WI38 (cell line): ENCODE measurements around the gene GPC5.

ENCODE experiments used
- H3K4me3 ChIP-seq: 2 replicates; pipeline ENCODE4 v1.5.1; 2011; ENCODE audit warnings: low read depth, mild to moderate bottlenecking, control low read depth, low read length
- CTCF ChIP-seq: IDR thresholded peaks from 2 replicates; pipeline ENCODE4 v1.5.1; 2012; ENCODE audit warnings: low read depth, mild to moderate bottlenecking, control low read depth, low read length

GPC5 gene

DNA sequence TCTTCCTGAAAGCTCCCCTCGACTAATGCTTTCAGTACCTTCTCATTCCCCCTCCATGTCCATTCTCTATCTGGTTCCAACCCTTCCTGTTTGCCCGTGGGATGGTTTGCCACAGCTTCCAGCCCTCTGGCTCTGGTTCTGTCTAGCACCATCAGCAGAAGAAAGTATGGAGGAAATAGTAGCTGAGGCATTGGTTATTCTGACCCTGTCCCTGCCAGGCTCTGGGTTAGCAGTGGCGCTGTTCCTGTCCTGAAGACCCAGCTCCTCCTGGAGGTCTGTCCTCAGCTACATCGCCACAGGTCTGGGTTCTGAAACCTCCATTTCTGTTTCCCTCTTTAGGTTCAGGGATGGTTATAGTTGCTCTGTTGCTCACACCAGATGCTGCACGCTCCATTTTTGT, 1223.6 kb downstream of the GPC5 start:
- TF ChIP-seq CTCF = no peak

DNA sequence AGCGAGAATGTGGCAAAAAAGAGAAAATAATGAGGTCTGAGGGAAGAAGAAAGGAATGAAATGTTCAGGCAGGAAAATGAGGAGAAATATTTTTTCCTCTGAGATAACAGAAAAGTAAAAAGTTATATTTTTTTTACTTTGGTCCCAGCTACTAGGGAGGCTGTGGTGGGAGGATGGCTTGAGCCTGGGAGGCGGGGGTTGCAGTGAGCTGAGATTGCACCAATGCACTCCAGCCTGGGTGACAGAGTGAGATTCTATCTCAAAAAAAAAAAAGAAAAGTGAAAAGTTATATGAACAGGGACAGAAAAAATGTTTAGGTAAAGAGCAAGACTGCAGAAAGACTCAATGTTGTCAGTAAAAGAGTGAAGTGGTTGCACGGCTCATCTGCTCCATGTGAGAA, 1224.5 kb downstream of the GPC5 start:
- TF ChIP-seq CTCF = no peak
- H3K4me3 ChIP-seq = no peak overlapping the region

More for the DNA sequence above, 1223.6 kb downstream of the GPC5 start:
- no peak overlapping the region for H3K4me3 ChIP-seq

GRCh38 chr13:92626274-92626673, 1227.9 kb downstream of the GPC5 start:
- H3K4me3 ChIP-seq = no peak overlapping the region
- TF ChIP-seq CTCF = no peak

DNA sequence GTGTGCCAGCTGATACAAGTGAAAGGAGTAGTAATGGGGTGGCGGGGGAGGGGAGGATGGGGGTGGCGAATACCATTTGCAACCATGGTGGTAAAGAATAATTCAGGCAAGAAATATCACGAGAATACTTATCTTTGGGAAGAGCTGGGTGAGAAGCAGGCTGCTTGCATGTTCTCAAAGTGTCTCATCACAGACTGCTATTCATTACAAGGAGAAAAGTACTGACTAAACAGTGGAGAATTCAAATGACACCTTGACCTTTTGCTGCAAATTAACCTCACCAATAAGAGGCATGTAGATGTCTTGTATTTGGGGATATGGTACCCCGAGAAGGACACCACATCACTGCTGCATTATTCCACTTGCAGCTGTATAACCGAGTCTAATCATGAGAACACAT, 1242.5 kb downstream of the GPC5 start:
- H3K4me3 ChIP-seq = no peak overlapping the region
- no peak for TF ChIP-seq CTCF

GRCh38 chr13:92649140-92649813, 1250.9 kb downstream of the GPC5 start:
- no peak overlapping the region for H3K4me3 ChIP-seq
- TF ChIP-seq CTCF = no peak

DNA sequence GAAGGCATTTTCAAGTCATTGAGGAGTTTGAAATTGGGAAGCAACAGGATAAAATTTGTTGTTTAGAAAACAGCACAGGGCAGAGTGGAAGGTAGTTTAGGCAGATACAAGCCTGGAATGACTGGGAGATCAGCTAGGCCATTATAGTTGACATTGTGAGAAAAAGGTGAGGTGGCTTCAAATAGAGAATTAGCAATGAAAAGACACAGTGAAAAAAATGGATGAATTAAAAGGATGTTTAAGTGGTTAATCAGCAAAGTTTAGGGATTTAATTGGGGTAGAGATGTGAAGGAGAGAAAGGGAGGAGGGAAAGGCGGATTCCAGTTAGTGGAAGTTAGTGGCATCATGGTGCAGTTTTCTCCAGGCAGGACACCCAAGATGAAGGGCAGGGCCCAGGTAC, 1257.7 kb downstream of the GPC5 start:
- no peak for TF ChIP-seq CTCF
- H3K4me3 ChIP-seq = no peak overlapping the region

DNA sequence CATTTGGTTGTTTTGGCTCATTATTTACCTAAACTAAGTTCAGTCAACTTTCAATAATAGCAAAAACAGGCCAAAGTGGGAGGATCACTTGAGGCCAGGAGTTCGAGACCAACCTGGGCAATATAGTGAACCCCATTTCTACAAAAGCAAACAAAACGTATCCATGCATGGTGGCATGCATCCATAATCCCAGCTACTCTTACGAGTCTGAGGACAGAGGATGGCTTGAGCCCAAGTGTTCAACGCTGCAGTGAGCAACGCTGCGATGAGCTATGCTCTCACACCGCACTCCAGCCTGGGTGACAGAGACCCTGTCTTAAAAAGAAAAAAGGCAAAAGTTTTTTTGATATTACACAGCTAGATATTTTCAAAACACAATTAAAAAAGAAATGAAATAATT, 1258.2 kb downstream of the GPC5 start:
- TF ChIP-seq CTCF = no peak
- H3K4me3 ChIP-seq = no peak overlapping the region
